WERI-Rb-1 (cell line): ENCODE measurements around the gene FCHSD2.

Experiments used
- DNase-seq: peaks from one replicate; pipeline ENCODE4 v3.0.0-alpha.2; 2020
- H3K27ac ChIP-seq: fragments of 250-450 bp; sonication (Bioruptor Pico); 2 replicates; pipeline ENCODE4 v1.5.1; 2020; ENCODE audit warnings: mild to moderate bottlenecking, moderate library complexity
- H3K27me3 ChIP-seq: fragments of 250-450 bp; sonication (Bioruptor Pico); 2 replicates; pipeline ENCODE4 v1.5.1; 2021; ENCODE audit warnings: mild to moderate bottlenecking, low read depth, moderate library complexity; ENCODE audit not compliant: insufficient read depth, severe bottlenecking
- H3K36me3 ChIP-seq: fragments of 250-450 bp; sonication (Bioruptor Pico); 2 replicates; pipeline ENCODE4 v1.5.1; 2020; ENCODE audit warnings: mild to moderate bottlenecking, moderate library complexity
- H3K4me3 ChIP-seq: 2 replicates; pipeline ENCODE4 v1.5.1; 2011; ENCODE audit warnings: low read depth, mild to moderate bottlenecking, control low read depth, low read length
- H3K9me3 ChIP-seq: fragments of 250-450 bp; sonication (Bioruptor Pico); 2 replicates; pipeline ENCODE4 v1.5.1; 2021; ENCODE audit warnings: mild to moderate bottlenecking, moderate library complexity; ENCODE audit not compliant: severe bottlenecking
- TF ChIP-seq, protein P1 (sequence below): IDR thresholded peaks from 2 replicates; pipeline ENCODE4 v1.5.1; 2011; ENCODE audit warnings: low read depth, mild to moderate bottlenecking, control low read depth, inconsistent platforms, low read length

Gene FCHSD2

DNA sequence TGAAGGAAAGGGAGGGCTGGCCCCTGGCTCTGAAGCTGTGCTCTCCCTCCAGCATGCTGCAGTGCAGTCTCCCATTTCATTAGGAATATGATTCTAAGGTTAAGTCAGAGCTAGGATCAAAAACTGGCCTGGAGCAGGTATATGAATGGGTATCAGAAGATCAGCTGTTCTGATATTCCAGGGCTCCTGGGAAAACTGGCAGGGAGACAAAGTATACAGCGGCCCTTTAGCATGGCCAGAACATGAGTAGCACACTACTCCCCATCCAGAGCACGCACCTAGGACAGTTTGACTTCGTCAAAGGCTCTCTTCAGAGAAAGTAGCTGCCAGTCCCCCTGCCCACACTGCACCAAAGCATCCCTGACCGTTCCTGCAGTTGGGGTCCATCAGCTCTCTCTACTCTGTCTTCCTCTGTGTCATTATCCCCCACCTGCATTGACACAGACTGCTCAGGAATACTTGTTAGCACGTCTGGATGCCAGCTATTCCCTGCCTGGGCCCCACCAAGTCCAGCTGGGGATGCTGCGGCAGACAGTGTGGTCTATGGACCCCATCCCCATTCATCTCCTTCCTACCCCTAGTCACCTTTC, 4.0 kb upstream of the FCHSD2 start:
- H3K27me3 ChIP-seq, result no peaks in the 10 kb centered on the region
- DNase-seq, result no peak
- no peak overlapping the region for H3K27ac ChIP-seq
- TF ChIP-seq, protein P1, sequence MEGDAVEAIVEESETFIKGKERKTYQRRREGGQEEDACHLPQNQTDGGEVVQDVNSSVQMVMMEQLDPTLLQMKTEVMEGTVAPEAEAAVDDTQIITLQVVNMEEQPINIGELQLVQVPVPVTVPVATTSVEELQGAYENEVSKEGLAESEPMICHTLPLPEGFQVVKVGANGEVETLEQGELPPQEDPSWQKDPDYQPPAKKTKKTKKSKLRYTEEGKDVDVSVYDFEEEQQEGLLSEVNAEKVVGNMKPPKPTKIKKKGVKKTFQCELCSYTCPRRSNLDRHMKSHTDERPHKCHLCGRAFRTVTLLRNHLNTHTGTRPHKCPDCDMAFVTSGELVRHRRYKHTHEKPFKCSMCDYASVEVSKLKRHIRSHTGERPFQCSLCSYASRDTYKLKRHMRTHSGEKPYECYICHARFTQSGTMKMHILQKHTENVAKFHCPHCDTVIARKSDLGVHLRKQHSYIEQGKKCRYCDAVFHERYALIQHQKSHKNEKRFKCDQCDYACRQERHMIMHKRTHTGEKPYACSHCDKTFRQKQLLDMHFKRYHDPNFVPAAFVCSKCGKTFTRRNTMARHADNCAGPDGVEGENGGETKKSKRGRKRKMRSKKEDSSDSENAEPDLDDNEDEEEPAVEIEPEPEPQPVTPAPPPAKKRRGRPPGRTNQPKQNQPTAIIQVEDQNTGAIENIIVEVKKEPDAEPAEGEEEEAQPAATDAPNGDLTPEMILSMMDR, result no peak
- no peak overlapping the region for H3K4me3 ChIP-seq
- no peaks in the 10 kb centered on the region for H3K36me3 ChIP-seq
- H3K9me3 ChIP-seq, result no peaks in the 10 kb centered on the region

DNA sequence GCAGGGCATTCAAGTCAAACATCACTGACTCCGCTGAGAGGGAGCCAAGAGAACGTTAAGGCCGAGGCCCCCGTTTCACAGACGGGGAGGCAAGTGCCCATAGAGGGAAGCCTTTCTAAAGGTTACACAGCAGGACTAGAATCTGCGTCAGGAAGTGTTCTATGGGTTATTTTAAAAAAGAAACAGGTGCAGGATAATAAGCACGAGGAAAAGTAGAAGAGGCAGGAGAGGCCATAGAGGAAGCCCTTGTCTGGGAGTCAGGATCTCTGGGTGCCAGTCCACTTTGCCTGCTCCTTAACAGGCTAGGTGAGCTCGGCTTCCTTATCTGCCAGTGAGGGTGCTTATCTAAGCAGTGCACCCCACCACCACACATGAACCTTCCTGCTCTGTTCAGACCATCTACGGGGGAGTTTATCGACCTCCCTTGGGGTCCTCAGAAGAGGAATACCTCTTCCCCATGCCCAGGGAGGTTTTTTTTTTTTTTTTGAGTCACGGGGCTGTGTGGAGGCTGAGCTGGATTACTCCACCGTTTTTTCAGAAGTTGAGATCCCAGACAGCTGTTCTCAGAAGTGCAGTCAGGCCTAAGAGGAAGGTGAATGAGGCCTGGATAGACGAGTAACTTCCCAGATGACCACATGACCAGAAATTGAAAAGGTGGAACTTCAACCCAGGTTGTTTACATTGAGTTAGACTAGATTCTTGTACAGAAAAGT, 1.2 kb upstream of the FCHSD2 start:
- Histone ChIP-seq H3K9me3 (no peaks in the 10 kb centered on the region), H3K4me3 (peak overlapping the region; percentile 39), H3K36me3 (peaks cover 10% of the 10 kb centered on the region), H3K27ac (peak overlapping the region; percentile 94), H3K27me3 (no peaks in the 10 kb centered on the region)
- TF ChIP-seq, protein P1, result no peak
- peak; percentile 56 for DNase-seq

DNA sequence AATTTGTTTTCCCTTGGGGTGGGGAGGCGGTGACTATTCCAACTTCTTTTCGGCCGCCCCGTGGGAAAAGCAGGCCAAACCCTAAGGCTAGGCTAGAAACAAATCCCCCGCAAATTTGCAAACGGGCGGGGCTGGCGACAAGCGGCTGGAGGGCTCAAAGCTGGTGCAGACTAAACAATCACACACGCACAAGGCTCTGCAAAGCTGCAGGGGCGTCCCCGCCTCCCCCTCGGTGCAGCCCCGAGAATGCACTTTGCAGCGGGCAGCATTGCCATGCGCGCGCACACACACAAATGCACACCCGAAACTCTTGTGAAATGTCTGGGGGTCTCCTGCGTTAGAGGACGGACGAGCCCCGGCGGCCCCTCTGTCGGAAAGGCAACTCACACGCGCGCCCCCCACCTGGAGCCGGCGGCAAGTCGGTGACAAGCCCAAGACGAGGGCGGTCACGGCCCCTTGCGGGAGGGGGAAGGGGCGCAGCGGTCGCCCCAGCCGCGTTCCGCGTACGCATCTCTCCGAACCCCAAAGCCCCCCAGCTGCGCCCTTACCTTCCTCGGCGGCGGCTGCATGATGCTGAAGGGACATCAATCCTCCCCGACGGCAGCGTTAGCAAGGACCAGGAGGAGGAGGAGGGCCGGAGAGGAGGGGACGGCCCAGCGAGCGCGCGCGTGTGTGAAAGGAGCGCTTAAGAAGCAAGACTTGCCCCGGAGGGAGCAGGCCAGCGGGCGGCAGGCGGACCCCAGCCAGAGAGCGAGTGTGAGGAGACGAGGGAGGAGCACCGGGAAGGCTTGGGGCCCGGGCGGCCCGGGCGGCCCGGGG, 600 bp downstream of the FCHSD2 start:
- H3K36me3 ChIP-seq, result peaks cover 20% of the 10 kb centered on the region
- H3K4me3 ChIP-seq, result peak overlapping the region; percentile 86
- H3K27ac ChIP-seq, result peak overlapping the region; percentile 94
- H3K9me3 ChIP-seq, result no peaks in the 10 kb centered on the region
- TF ChIP-seq, protein P1, result no peak
- H3K27me3 ChIP-seq, result no peaks in the 10 kb centered on the region
- peak; percentile 81 for DNase-seq

DNA sequence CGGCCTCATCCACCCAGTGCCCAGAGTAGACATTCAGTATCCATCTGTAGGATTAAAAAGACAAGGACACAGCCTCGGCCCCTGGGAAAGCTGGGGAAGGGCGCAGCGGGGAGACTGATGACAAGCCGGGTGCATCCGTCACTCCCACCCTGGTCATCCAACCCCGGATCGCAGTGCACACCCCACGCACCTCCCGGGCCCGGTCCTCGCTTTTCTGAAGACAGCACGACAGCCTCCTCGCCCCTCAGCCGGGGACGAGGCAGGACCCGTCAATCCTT, 1.1 kb downstream of the FCHSD2 start:
- Histone ChIP-seq H3K27me3 (no peaks in the 10 kb centered on the region), H3K36me3 (peaks cover 20% of the 10 kb centered on the region), H3K27ac (peak overlapping the region; percentile 94), H3K4me3 (peak overlapping the region; percentile 86), H3K9me3 (no peaks in the 10 kb centered on the region)
- TF ChIP-seq, protein P1, result no peak
- peak; percentile 30 for DNase-seq

DNA sequence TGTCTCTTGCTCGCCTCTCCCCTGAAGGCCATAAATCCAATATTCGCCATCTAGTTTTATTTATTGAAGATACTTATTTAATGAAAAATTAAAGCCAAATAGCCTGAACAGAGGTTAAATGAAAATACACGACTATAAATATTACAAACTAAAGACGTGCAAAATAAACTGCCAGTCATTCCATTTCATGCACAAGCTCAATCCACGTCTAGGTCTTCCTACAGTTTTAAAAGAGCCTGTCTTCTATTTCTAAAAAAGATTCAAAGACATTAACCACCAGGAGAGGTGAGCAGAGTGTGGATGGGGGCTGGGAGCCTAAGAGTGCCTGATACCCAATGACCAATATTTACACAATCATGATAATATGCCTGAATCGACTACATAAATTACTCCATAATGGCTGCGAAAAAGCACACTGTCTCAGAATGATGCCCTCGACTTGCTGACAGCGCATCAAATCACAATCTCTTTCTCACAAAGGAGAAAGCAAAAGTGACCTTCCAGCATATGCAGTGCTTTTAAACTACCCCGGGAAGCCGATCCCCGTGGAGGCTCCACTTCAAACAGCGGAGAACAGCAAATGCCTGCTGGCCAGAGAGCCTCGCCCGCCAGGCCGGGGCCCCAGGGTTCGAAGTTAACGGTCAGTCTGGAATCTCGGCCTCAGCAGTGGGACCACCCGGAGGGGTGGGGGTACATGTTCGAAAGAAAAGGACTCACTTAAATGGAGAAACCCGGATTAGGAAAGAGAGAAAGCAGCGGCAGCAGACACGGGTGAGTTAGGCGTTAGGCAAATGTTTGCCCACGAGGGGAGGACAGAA, 1.7 kb downstream of the FCHSD2 start:
- no peak for DNase-seq
- H3K27me3 ChIP-seq, result no peaks in the 10 kb centered on the region
- H3K36me3 ChIP-seq, result peaks cover 20% of the 10 kb centered on the region
- peak overlapping the region; percentile 86 for H3K4me3 ChIP-seq
- TF ChIP-seq, protein P1, result no peak
- no peaks in the 10 kb centered on the region for H3K9me3 ChIP-seq
- peak overlapping the region; percentile 94 for H3K27ac ChIP-seq
